ENCODE results near the gene ZNF675.
"Not testable (repeated sequence)": the region's sequence is repeated elsewhere in the genome, so short reads cannot be mapped to it uniquely, and the experiment has no call there.

Gene ZNF675

DNA sequence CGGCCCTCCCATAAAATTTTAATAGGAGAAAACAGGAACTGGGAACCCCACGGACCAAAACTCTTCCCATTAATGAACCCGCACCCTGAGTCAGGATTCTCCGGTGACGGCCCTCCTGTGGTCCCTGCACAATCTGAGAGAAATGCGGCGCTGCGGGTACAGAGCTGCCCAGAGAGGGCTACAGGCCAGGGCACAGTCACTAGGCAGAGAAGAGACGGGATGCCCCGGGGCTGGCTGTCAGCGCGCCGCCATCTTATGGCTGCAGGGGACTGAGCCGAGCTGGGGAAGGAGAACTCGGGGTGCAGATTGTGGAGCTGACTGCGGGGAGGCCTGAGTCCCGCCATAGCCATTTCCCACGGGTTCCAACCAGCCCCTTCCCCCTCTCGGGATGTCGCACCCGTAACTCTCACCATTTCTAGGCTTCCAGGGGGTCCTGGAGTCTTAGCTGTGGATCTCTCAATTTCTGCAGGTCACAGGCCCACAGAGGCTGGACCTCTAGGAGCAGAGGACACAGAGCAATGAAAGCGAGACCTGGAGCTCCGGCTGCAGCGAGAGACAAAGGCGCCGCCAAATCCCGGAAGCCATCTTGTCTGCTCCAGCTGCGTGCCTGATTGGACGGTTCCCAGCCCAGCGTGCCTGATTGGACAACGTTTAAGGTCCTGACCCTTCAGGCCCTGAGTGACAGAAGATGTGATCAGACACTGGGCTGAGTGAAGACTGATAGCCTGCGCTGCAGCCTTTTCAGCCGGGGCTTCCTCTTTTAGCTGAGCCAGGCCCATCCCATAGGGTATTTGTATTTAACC is at the start of gene ZNF675:
Gene ZNF675 (minus strand): TSS at position 592 of the 803 bp plus-strand sequence. CDS start 179 bp downstream, at position 413.
- peak; percentile 92 for DNase-seq (ENCODE audit: low read depth)
- peak within 1 kb of the TSS; percentile 87 for H3K4me3 ChIP-seq (replicated peaks; ENCODE audit: low read depth, low read length)
- TF ChIP-seq, protein P1, sequence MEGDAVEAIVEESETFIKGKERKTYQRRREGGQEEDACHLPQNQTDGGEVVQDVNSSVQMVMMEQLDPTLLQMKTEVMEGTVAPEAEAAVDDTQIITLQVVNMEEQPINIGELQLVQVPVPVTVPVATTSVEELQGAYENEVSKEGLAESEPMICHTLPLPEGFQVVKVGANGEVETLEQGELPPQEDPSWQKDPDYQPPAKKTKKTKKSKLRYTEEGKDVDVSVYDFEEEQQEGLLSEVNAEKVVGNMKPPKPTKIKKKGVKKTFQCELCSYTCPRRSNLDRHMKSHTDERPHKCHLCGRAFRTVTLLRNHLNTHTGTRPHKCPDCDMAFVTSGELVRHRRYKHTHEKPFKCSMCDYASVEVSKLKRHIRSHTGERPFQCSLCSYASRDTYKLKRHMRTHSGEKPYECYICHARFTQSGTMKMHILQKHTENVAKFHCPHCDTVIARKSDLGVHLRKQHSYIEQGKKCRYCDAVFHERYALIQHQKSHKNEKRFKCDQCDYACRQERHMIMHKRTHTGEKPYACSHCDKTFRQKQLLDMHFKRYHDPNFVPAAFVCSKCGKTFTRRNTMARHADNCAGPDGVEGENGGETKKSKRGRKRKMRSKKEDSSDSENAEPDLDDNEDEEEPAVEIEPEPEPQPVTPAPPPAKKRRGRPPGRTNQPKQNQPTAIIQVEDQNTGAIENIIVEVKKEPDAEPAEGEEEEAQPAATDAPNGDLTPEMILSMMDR (IDR thresholded peaks at IDR 0.05; ENCODE audit: low read length, missing control alignments), result no peak

DNA sequence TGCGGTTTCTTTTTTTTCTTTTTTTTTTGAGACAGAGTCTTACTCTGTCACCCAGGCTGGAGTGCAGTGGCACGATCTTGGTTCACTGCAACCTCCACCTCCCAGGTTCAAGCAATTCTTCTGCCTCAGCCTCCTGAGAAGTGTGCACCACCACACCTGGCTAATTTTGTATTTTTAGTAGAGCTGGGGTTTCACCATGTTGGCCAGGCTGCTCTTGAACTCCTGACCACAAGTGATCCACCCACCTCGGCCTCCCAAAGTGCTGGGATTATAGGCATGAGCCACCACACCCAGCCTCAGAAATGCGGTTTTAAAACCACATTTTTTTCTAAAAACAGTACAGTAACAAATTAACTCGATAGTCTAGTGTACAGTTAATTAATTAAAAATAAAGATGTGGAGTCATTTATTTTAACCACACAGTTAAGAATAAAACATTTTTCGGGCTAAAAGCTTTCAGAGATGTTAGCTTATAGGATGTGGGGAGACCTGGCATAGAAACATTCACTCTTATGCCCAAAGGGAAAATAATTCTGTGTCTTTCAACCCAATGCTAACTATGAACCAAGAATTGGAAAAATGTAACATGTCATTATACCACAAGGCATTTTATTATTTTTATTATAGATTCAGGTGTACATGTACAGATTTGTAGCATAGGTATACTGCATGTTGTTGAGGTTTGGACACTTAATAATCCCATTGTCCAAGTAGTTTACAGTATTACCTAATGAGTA is 43.9 kb upstream of the ZNF675 start:
- DNase-seq (ENCODE audit: low read depth); H3K4me3 ChIP-seq (replicated peaks; ENCODE audit: low read depth, low read length): not testable (repeated sequence)

GRCh38 chr19:23724161-23724560 is 37.1 kb upstream of the ZNF675 start:
- not testable (repeated sequence) for H3K4me3 ChIP-seq (replicated peaks; ENCODE audit: low read depth, low read length); DNase-seq (ENCODE audit: low read depth)

GRCh38 chr19:23718802-23719201 is 31.8 kb upstream of the ZNF675 start:
- TF ChIP-seq, protein P1 (IDR thresholded peaks at IDR 0.05; ENCODE audit: low read length, missing control alignments), result no peak
- no peak for DNase-seq (ENCODE audit: low read depth)
- no peak overlapping the region for H3K4me3 ChIP-seq (replicated peaks; ENCODE audit: low read depth, low read length)

- TF ChIP-seq, protein P1 (IDR thresholded peaks at IDR 0.05; ENCODE audit: low read length, missing control alignments), result no peak
- no peak for DNase-seq (ENCODE audit: low read depth)
- H3K4me3 ChIP-seq (replicated peaks; ENCODE audit: low read depth, low read length), result no peak overlapping the region
Measured at GRCh38 chr19:23716792-23717191, 29.8 kb upstream of the ZNF675 start.

- DNase-seq (ENCODE audit: low read depth), result no peak
- TF ChIP-seq, protein P1 (IDR thresholded peaks at IDR 0.05; ENCODE audit: low read length, missing control alignments), result no peak
Measured at GRCh38 chr19:23709347-23709746, 22.3 kb upstream of the ZNF675 start.

DNA sequence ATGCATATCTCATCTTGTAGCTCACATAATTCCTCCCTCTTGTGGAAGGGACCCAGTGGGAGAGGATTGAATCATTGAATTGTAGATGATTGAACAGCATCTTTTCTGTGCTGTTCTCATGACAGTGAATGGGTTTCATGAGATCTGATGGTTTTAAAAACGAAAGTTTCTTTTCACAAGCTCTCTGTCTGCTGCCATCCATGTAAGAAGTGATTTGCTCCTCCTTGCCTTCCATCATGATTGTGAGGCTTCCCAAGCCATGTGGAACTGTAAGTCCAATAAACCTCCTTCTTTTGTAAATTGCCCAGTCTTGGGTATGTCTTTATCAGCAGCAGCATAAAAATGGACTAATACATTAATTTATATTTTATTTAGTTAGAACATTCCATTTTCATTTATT is 19.6 kb upstream of the ZNF675 start:
- no peak for DNase-seq (ENCODE audit: low read depth)
- TF ChIP-seq, protein P1 (IDR thresholded peaks at IDR 0.05; ENCODE audit: low read length, missing control alignments), result no peak
- H3K4me3 ChIP-seq (replicated peaks; ENCODE audit: low read depth, low read length), result no peak overlapping the region

More at GRCh38 chr19:23709347-23709746, 22.3 kb upstream of the ZNF675 start:
- H3K4me3 ChIP-seq (replicated peaks; ENCODE audit: low read depth, low read length), result no peak overlapping the region

DNA sequence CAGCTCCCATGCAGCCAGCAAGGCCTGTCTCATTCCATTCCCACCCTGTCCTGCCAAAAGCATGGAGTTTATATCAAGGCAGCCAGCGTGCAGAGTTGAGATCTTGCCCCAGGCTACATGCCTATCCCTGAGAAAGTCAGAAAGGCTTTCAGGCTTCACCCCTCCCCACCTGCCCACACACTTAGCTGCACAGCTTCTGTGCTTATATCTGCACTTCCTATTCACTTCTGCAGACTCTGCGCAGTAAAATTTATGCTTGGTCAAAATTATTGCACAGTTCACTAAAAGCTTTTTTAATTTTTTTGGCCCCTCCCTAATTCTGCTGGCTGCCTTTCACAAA is 12.5 kb upstream of the ZNF675 start:
- H3K4me3 ChIP-seq (replicated peaks; ENCODE audit: low read depth, low read length), result no peak overlapping the region
- TF ChIP-seq, protein P1 (IDR thresholded peaks at IDR 0.05; ENCODE audit: low read length, missing control alignments), result no peak
- no peak for DNase-seq (ENCODE audit: low read depth)

Measured in fibroblast of pulmonary artery (primary cell).